ENCODE results near the gene OR5C1. TPM values are rescaled to one million over a fixed set of nuclear protein-coding genes. Genes with fewer than 3 reads are reported as not detected.
A peak's percentile ranks its signal among the peaks of the same experiment; 100 is the strongest.

Gene OR5C1
- total and polyA plus RNA-seq, 9 of the 15 experiments (the other 6 are each of a cell fraction or from before 2014, with no cell fraction given) = not detected

DNA sequence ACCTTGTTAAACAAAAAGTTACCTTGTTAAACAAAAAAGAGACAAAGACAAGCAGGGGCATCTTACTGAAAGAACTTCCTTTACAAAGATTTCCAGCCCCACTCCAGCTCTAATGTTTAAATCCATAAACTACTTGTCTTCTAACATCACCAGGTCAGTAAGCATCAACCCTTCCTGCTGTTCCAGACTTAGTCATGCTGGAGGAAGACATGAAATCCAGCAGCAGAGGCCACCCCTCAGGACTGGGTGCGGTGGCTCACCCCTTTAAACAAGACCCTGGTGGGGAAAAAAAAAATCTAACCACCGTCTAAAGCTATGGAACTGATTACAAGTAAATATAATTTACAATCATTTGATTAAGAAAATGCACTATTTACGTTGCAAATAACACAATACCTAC lies 30.6 kb downstream of the OR5C1 start:
- Histone ChIP-seq H3K4me2 (ENCODE audit: insufficient read depth, low read length) (no peak overlapping the region), H3K79me2 (ENCODE audit: control insufficient read depth, insufficient read depth, low read length) (peaks cover 8% of the 10 kb centered on the region; the same call in 1 of the 3 replicates), H3K4me3 (no peak overlapping the region), H3K4me1 (replicated peaks in 1 of 2; ENCODE audit: control insufficient read depth in 2 of 2, insufficient read depth in 2 of 2, low read length in 2 of 2) (peaks cover 7 to 9% of the 10 kb centered on the region in 2 experiments; a peak in 4 of 5 replicates), H4K20me1 (replicated peaks; ENCODE audit: control insufficient read depth, insufficient read depth, low read length) (0 out of 2 replicates have a peak, but pooled peaks cover 5% of the 10 kb centered on the region), H3K9me3 (replicated peaks; ENCODE audit: control insufficient read depth, insufficient read depth, low read depth, low read length) (no peaks in the 10 kb centered on the region), H3K27ac (ENCODE audit: extremely low read depth, low read depth, low read length) (no peak overlapping the region), H2AFZ (ENCODE audit: low read depth, low read length) (no peak overlapping the region), H3K27me3 (ENCODE audit: control insufficient read depth in 2 of 2, insufficient read depth in 2 of 2, low read length in 2 of 2) (no peaks in the 10 kb centered on the region), H3K9me1 (ENCODE audit: control insufficient read depth, insufficient read depth, low read length) (no peaks in the 10 kb centered on the region), H3K36me3 (ENCODE audit: control insufficient read depth, insufficient read depth, low read length) (peaks cover 57% of the 10 kb centered on the region), H3K9ac (ENCODE audit: insufficient read depth in 1 of 2, low read depth in 2 of 2, low read length in 2 of 2) (no peak overlapping the region)
- intact Hi-C loops (cut with micrococcal nuclease) (no loop called here), in situ Hi-C loops (cut with MboI) (loop anchor here (10.0 kb wide), 1 partner anchor 695 kb away; no protein-coding TSS in a partner anchor)
- DNase-seq (ENCODE audit: extremely low read depth in 1 of 4, low spot score in 3 of 4) (no peak), FAIRE-seq (no peak), ATAC-seq (no peak)
- no peak for TF ChIP-seq ZNF134 (CRISPR knock-in tag; conservative IDR thresholded peaks at IDR 0.05)
- ChIA-PET CTCF (ENCODE audit: low intra/inter-chr PET ratio) (no interaction called here), POLR2A (interaction anchor here (0.6 to 0.7 kb wide), 2 partner anchors 706 to 772 kb away, joined by 3 to 7 read pairs; no protein-coding TSS in a partner anchor)
- BruUV-seq (replicated peaks) = no TSS peak
- WGBS (ENCODE audit: insufficient coverage, low coverage, missing lambda C conversion rate) = 68% methylated on average over 3 of the region's 3 CpGs

DNA sequence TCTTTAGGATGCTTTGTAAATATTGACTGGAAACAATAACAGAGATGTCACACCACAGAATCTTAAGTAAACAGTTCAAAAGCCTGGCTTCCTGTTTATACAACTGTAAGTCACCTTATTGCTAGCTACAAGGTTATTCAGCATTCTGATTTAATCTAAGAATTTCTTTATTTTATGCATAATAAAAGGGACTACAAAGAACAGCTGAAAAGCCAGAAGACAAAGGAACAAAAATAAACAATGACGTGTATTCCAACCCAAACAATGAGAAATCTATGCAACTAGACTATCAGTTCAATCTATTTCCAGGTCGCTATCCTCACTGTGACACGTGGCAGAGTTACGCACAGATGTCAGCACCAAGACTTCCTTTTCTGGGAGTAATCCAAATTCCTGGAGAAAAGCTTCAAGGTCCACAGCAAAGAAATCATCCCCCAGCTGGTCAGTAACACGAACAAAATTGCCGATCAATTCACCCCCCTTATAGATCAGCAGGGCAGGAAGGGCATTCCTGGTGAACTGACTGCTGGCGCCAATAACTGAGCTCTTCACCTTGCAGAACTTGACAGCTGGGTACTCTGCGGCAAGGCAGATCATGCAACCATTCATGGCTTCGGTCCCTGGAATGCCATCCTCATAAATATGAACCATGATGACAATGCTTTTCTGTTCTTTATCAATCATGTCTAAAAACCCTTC lies 31.2 kb downstream of the OR5C1 start:
- no TSS peak for BruUV-seq (replicated peaks)
- Histone ChIP-seq H2AFZ (ENCODE audit: low read depth, low read length) (no peak overlapping the region), H3K27me3 (ENCODE audit: control insufficient read depth in 2 of 2, insufficient read depth in 2 of 2, low read length in 2 of 2) (no peaks in the 10 kb centered on the region), H3K4me3 (no peak overlapping the region), H4K20me1 (replicated peaks; ENCODE audit: control insufficient read depth, insufficient read depth, low read length) (0 out of 2 replicates have a peak, but pooled peaks cover 5% of the 10 kb centered on the region), H3K9me1 (ENCODE audit: control insufficient read depth, insufficient read depth, low read length) (no peaks in the 10 kb centered on the region), H3K36me3 (ENCODE audit: control insufficient read depth, insufficient read depth, low read length) (peaks cover 63% of the 10 kb centered on the region), H3K4me2 (ENCODE audit: insufficient read depth, low read length) (no peak overlapping the region), H3K4me1 (replicated peaks in 1 of 2; ENCODE audit: control insufficient read depth in 2 of 2, insufficient read depth in 2 of 2, low read length in 2 of 2) (peaks cover 7 to 9% of the 10 kb centered on the region in 2 experiments; a peak in 4 of 5 replicates), H3K27ac (ENCODE audit: extremely low read depth, low read depth, low read length) (no peak overlapping the region), H3K79me2 (ENCODE audit: control insufficient read depth, insufficient read depth, low read length) (peaks cover 10% of the 10 kb centered on the region; the same call in 1 of the 3 replicates), H3K9ac (ENCODE audit: insufficient read depth in 1 of 2, low read depth in 2 of 2, low read length in 2 of 2) (no peak overlapping the region), H3K9me3 (replicated peaks; ENCODE audit: control insufficient read depth, insufficient read depth, low read depth, low read length) (no peaks in the 10 kb centered on the region)
- DNase-seq (ENCODE audit: extremely low read depth in 1 of 4, low spot score in 3 of 4) (no peak), FAIRE-seq (peak; percentile 59), ATAC-seq (no peak)
- CTCF ChIA-PET (ENCODE audit: low intra/inter-chr PET ratio) = no interaction called here
- in situ Hi-C loops (cut with MboI) (loop anchor here (10.0 kb wide), 2 partner anchors 525 to 695 kb away; no protein-coding TSS in a partner anchor), intact Hi-C loops (cut with micrococcal nuclease) (no loop called here)
- POLR2A ChIA-PET = interaction anchor here (0.7 kb wide), 1 partner anchor 706 kb away, joined by 7 read pairs; no protein-coding TSS in a partner anchor
- WGBS (ENCODE audit: insufficient coverage, low coverage, missing lambda C conversion rate) = 81% methylated on average over 9 of the region's 9 CpGs
- TF ChIP-seq HDAC1 (IDR thresholded peaks at IDR 0.05) (no peak), IRF2 (CRISPR knock-in tag; IDR thresholded peaks at IDR 0.05) (no peak), ARID2 (IDR thresholded peaks at IDR 0.05) (no peak), ZNF551 (CRISPR knock-in tag; IDR thresholded peaks at IDR 0.05) (no peak), HDAC2 (IDR thresholded peaks at IDR 0.05) (no peak), PHF21A (IDR thresholded peaks at IDR 0.05; ENCODE audit: borderline replicate concordance, low read depth) (no peak), NFYB (IDR thresholded peaks at IDR 0.05; ENCODE audit: extremely low read depth, insufficient read length) (no peak), PCBP1 (IDR thresholded peaks at IDR 0.05; ENCODE audit: low read depth, low read length, poor library complexity, severe bottlenecking) (no peak)
- TF ChIP-seq, protein P1, sequence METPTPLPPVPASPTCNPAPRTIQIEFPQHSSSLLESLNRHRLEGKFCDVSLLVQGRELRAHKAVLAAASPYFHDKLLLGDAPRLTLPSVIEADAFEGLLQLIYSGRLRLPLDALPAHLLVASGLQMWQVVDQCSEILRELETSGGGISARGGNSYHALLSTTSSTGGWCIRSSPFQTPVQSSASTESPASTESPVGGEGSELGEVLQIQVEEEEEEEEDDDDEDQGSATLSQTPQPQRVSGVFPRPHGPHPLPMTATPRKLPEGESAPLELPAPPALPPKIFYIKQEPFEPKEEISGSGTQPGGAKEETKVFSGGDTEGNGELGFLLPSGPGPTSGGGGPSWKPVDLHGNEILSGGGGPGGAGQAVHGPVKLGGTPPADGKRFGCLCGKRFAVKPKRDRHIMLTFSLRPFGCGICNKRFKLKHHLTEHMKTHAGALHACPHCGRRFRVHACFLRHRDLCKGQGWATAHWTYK (CRISPR knock-in tag; IDR thresholded peaks at IDR 0.05) = no peak
- TF ChIP-seq, protein P2, sequence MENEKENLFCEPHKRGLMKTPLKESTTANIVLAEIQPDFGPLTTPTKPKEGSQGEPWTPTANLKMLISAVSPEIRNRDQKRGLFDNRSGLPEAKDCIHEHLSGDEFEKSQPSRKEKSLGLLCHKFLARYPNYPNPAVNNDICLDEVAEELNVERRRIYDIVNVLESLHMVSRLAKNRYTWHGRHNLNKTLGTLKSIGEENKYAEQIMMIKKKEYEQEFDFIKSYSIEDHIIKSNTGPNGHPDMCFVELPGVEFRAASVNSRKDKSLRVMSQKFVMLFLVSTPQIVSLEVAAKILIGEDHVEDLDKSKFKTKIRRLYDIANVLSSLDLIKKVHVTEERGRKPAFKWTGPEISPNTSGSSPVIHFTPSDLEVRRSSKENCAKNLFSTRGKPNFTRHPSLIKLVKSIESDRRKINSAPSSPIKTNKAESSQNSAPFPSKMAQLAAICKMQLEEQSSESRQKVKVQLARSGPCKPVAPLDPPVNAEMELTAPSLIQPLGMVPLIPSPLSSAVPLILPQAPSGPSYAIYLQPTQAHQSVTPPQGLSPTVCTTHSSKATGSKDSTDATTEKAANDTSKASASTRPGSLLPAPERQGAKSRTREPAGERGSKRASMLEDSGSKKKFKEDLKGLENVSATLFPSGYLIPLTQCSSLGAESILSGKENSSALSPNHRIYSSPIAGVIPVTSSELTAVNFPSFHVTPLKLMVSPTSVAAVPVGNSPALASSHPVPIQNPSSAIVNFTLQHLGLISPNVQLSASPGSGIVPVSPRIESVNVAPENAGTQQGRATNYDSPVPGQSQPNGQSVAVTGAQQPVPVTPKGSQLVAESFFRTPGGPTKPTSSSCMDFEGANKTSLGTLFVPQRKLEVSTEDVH (IDR thresholded peaks at IDR 0.05; ENCODE audit: low read depth, partially characterized antibody) = no peak

Data from K562 (cell line).